Muscle layer of duodenum (tissue), 2 donors: ENCODE data around the gene UBL4B.

Source experiments
- H3K27ac ChIP-seq: one replicate; pipeline ENCODE4 v1.7.0; 2013; ENCODE audit warnings: mild to moderate bottlenecking, low read length
- H3K27me3 ChIP-seq: one replicate; pipeline ENCODE4 v1.7.0; 2013; ENCODE audit warnings: low read depth, mild to moderate bottlenecking, control low read depth, low read length
- H3K36me3 ChIP-seq, 2 donors: one replicate each; pipeline ENCODE4 v1.7.0; 2013; ENCODE audit warnings: low read length in 2 of 2, control low read depth in 1 of 2, mild to moderate bottlenecking in 1 of 2; ENCODE audit not compliant: insufficient read depth in 2 of 2, control insufficient read depth in 1 of 2
- H3K4me1 ChIP-seq, 2 donors: one replicate each; pipeline ENCODE4 v1.7.0; 2013; ENCODE audit warnings: low read length in 2 of 2, mild to moderate bottlenecking in 2 of 2, control low read depth in 1 of 2, moderate library complexity in 1 of 2; ENCODE audit not compliant: insufficient read depth in 2 of 2, control insufficient read depth in 1 of 2
- H3K4me3 ChIP-seq, 2 donors: one replicate each; pipeline ENCODE4 v1.7.0; 2013; ENCODE audit warnings: low read length in 2 of 2, low read depth in 1 of 2, mild to moderate bottlenecking in 1 of 2
- H3K9me3 ChIP-seq, 2 donors: one replicate each; pipeline ENCODE4 v1.7.0; 2013; ENCODE audit warnings: low read length in 2 of 2, control low read depth in 1 of 2, mild to moderate bottlenecking in 1 of 2; ENCODE audit not compliant: control insufficient read depth in 1 of 2
- donor health status: healthy.

UBL4B gene

GRCh38 chr1:110144366-110144765, 32.1 kb downstream of the UBL4B start:
- no peak overlapping the region for H3K4me3 ChIP-seq
- H3K4me1 ChIP-seq = no peaks in the 10 kb centered on the region
- H3K27me3 ChIP-seq = no peaks in the 10 kb centered on the region
- no peaks in the 10 kb centered on the region for H3K36me3 ChIP-seq
- H3K27ac ChIP-seq = no peak overlapping the region
- no peaks in the 10 kb centered on the region for H3K9me3 ChIP-seq

GRCh38 chr1:110148961-110149360, 36.7 kb downstream of the UBL4B start:
- no peak overlapping the region for H3K4me3 ChIP-seq
- H3K27ac ChIP-seq = no peak overlapping the region
- H3K36me3 ChIP-seq = no peaks in the 10 kb centered on the region
- peaks cover 0 to 14% of the 10 kb centered on the region in 2 donors for H3K4me1 ChIP-seq
- no peaks in the 10 kb centered on the region for H3K9me3 ChIP-seq
- peaks cover 27% of the 10 kb centered on the region for H3K27me3 ChIP-seq

- Histone ChIP-seq H3K27me3 (peaks cover 27% of the 10 kb centered on the region), H3K4me1 (peaks cover 0 to 14% of the 10 kb centered on the region in 2 donors), H3K27ac (no peak within 1 kb of the TSS)
Observed at GRCh38 chr1:110150330-110151174, 38.3 kb downstream of the UBL4B start, which contains the start of gene SLC6A17. TSS of gene SLC6A17 (plus strand) at chr1:110150494. CDS start at chr1:110166930, 16,436 bp downstream.

GRCh38 chr1:110151175-110151669, 39.0 kb downstream of the UBL4B start:
- Histone ChIP-seq H3K4me1 (peaks cover 0 to 14% of the 10 kb centered on the region in 2 donors), H3K36me3 (no peaks in the 10 kb centered on the region), H3K27me3 (peaks cover 27% of the 10 kb centered on the region), H3K9me3 (no peaks in the 10 kb centered on the region), H3K4me3 (peak overlapping the region in 1 of 2 donors; percentile 56), H3K27ac (no peak overlapping the region)

More at GRCh38 chr1:110150330-110151174, 38.3 kb downstream of the UBL4B start, which contains the start of gene SLC6A17:
- H3K4me3 ChIP-seq = peak within 1 kb of the TSS in 1 of 2 donors; percentile 56
- H3K36me3 ChIP-seq = no peaks in the 10 kb centered on the region
- H3K9me3 ChIP-seq = no peaks in the 10 kb centered on the region

DNA sequence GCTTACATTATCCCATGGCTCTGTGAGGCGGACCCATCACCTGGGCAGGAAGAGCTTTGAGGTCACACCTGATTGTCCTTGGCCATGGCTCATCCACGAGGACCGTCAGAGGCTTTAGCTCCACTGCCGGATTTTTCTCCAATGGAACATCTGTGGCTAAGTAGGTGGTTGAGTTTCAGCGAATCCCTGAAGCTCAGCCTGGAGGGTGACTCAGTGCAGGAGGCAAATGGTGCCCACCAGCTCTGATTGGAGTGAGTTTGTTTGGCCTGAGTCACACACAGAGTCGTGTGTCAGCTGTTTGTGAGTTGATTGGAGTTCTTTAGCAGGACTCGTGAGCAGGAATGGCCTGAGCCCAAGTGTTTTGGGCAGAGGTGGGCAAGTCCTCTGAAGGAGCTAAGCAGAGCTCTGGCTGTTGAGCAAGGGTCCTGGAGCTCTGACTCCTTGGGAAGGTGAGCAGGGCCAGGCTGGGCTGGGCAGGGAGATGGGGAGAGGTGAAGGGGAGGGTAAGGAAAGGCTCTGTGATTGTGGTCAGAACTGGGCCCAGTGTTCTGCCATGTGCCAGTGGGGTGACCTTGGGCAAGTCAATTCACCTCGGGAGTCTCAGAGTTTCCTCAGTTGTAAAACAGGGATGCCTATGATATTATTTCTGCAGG, 40.0 kb downstream of the UBL4B start:
- Histone ChIP-seq H3K36me3 (no peaks in the 10 kb centered on the region), H3K27ac (no peak overlapping the region), H3K9me3 (no peaks in the 10 kb centered on the region), H3K4me1 (peaks cover 0 to 14% of the 10 kb centered on the region in 2 donors), H3K27me3 (peaks cover 27% of the 10 kb centered on the region), H3K4me3 (no peak overlapping the region)

- Histone ChIP-seq H3K9me3 (no peaks in the 10 kb centered on the region), H3K4me3 (no peak overlapping the region), H3K4me1 (peaks cover 0 to 14% of the 10 kb centered on the region in 2 donors), H3K27me3 (peaks cover 27% of the 10 kb centered on the region), H3K27ac (no peak overlapping the region), H3K36me3 (no peaks in the 10 kb centered on the region)
Observed at GRCh38 chr1:110153407-110153950, 41.2 kb downstream of the UBL4B start.

GRCh38 chr1:110155878-110156522, 43.8 kb downstream of the UBL4B start:
- Histone ChIP-seq H3K4me1 (peaks cover 0 to 5% of the 10 kb centered on the region in 2 donors), H3K4me3 (no peak overlapping the region), H3K27me3 (peaks cover 19% of the 10 kb centered on the region), H3K36me3 (no peaks in the 10 kb centered on the region), H3K9me3 (no peaks in the 10 kb centered on the region), H3K27ac (no peak overlapping the region)

GRCh38 chr1:110158261-110158660, 46.0 kb downstream of the UBL4B start:
- Histone ChIP-seq H3K27ac (no peak overlapping the region), H3K4me1 (no peaks in the 10 kb centered on the region), H3K27me3 (no peaks in the 10 kb centered on the region), H3K4me3 (no peak overlapping the region), H3K36me3 (no peaks in the 10 kb centered on the region), H3K9me3 (peaks cover 0 to 5% of the 10 kb centered on the region in 2 donors)

GRCh38 chr1:110159168-110159567, 46.9 kb downstream of the UBL4B start:
- Histone ChIP-seq H3K4me3 (no peak overlapping the region), H3K4me1 (no peaks in the 10 kb centered on the region), H3K27ac (no peak overlapping the region), H3K27me3 (no peaks in the 10 kb centered on the region), H3K36me3 (no peaks in the 10 kb centered on the region), H3K9me3 (peaks cover 0 to 5% of the 10 kb centered on the region in 2 donors)

DNA sequence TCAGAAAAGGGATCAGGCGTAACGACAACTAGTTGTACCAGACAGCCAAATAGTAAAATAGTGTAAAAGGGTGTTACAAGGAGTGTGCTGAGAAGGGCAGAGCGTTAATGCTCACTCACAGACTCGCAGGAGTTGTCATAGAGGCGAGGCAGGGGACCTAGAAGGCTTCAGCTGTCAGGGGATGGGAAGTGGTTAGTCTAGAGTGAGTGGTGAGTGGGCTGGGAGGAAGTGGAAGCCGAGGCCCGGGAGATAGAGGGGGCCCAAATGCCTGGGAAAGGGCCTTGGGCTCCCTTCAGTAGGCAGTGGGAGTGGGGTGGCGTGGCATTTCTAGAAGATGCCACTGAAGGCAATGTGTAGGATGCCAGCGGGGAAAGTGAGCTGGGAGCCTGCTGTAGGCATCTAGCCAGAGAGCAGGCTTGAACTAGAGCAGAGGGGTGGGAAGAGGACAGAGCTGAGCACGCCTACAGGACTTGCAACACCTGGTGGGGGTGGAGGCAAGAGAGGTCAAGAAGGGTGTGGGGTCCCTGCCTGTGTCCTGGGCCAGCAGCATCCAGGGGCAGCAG, 48.4 kb downstream of the UBL4B start:
- no peaks in the 10 kb centered on the region for H3K4me1 ChIP-seq
- H3K4me3 ChIP-seq = no peak overlapping the region
- H3K9me3 ChIP-seq = peaks cover 0 to 5% of the 10 kb centered on the region in 2 donors
- H3K36me3 ChIP-seq = no peaks in the 10 kb centered on the region
- no peaks in the 10 kb centered on the region for H3K27me3 ChIP-seq
- no peak overlapping the region for H3K27ac ChIP-seq
